ENCODE measurements around the gene HIC1. TPM values are rescaled to one million over a fixed set of nuclear protein-coding genes. Genes with fewer than 3 reads are reported as not detected.

HIC1 gene
- total and polyA plus RNA-seq, 5 experiments from 2014 or later, result 0.08 to 1.6 (median 0.81) TPM; not detected in 1

GRCh38 chr17:2028234-2028614 is 26.7 kb upstream of the HIC1 start:
- H3K4me1 Mint-ChIP-seq, result peaks cover 16 to 41% (median 31%) of the 10 kb centered on the region in 4 donors
- H3K36me3 Mint-ChIP-seq, result peaks cover 0 to 5% (median 0%) of the 10 kb centered on the region in 3 donors
- DNase-seq, result no peak
- H3K9me3 Mint-ChIP-seq, result no peaks in the 10 kb centered on the region
- POLR2A ChIA-PET, result interaction anchor here (1.5 kb wide), 1 partner anchor 12 kb away, joined by 3 read pairs; no protein-coding TSS in a partner anchor
- H3K27ac Mint-ChIP-seq, result peak overlapping the region in 2 of 10 donors; percentile 43 to 62
- peaks cover 4 to 28% (median 14%) of the 10 kb centered on the region in 5 donors for H3K27me3 Mint-ChIP-seq
- no peak for ATAC-seq
- H3K4me3 Mint-ChIP-seq, result peak overlapping the region in 5 of 10 donors; percentile 18 to 62 (median 45)

GRCh38 chr17:2028737-2029136 is 26.2 kb upstream of the HIC1 start:
- Mint-ChIP-seq H3K36me3 (peaks cover 0 to 10% (median 0%) of the 10 kb centered on the region in 3 donors), H3K4me1 (peaks cover 17 to 42% (median 30%) of the 10 kb centered on the region in 4 donors), H3K9me3 (no peaks in the 10 kb centered on the region), H3K4me3 (peak overlapping the region in 8 of 10 donors; percentile 10 to 62 (median 42)), H3K27ac (peak overlapping the region in 1 of 10 donors; percentile 40), H3K27me3 (peaks cover 4 to 25% (median 14%) of the 10 kb centered on the region in 5 donors)
- POLR2A ChIA-PET, result interaction anchor here (0.6 to 0.7 kb wide), 2 partner anchors 73 to 293 kb away, joined by 3 read pairs; no protein-coding TSS in a partner anchor
- ATAC-seq (no peak), DNase-seq (no peak)

- H3K27me3 Mint-ChIP-seq, result peaks cover 4 to 24% (median 14%) of the 10 kb centered on the region in 5 donors
These were observed 24.8 kb upstream of the HIC1 start, which contains the start of gene DPH1 for GRCh38 chr17:2029911-2030778. Gene DPH1 (plus strand): TSS chr17:2030153. CDS start chr17:2030170, 17 bp downstream.

GRCh38 chr17:2030779-2031163 is 24.1 kb upstream of the HIC1 start:
- no peak for DNase-seq
- POLR2A ChIA-PET, result interaction anchor here (0.5 to 1.9 kb wide), 7 partner anchors 10 to 1878 kb away, joined by 3 to 11 read pairs (median 3); partner anchors contain the start of genes OVCA2, RPA1 and SMYD4
- Mint-ChIP-seq H3K27ac (peak overlapping the region; percentile 77 to 98 (median 95)), H3K27me3 (peaks cover 4 to 20% (median 9%) of the 10 kb centered on the region in 5 donors), H3K9me3 (no peaks in the 10 kb centered on the region), H3K36me3 (peaks cover 0 to 11% (median 0%) of the 10 kb centered on the region in 3 donors), H3K4me3 (peak overlapping the region; percentile 92 to 98 (median 95)), H3K4me1 (peaks cover 16 to 39% (median 26%) of the 10 kb centered on the region in 4 donors)
- peak in 1 of 2 donors; percentile 2 for ATAC-seq

More at GRCh38 chr17:2029911-2030778, 24.8 kb upstream of the HIC1 start, which contains the start of gene DPH1:
- peak; percentile 85 for ATAC-seq
- DNase-seq, result peak; percentile 78 to 91 (median 81)
- H3K36me3 Mint-ChIP-seq, result peaks cover 0 to 10% (median 0%) of the 10 kb centered on the region in 3 donors
- H3K9me3 Mint-ChIP-seq, result no peaks in the 10 kb centered on the region
- peaks cover 17 to 43% (median 30%) of the 10 kb centered on the region in 4 donors for H3K4me1 Mint-ChIP-seq
- peak within 1 kb of the TSS; percentile 92 to 98 (median 95) for H3K4me3 Mint-ChIP-seq
- POLR2A ChIA-PET, result interaction anchor here (1.0 to 1.9 kb wide), 4 partner anchors 11 to 313 kb away, joined by 3 to 11 read pairs (median 3); partner anchors contain the start of gene OVCA2
- H3K27ac Mint-ChIP-seq, result peak within 1 kb of the TSS; percentile 77 to 98 (median 95)

GRCh38 chr17:2033153-2033552 is 21.8 kb upstream of the HIC1 start:
- Mint-ChIP-seq H3K27me3 (peaks cover 0 to 3% (median 0%) of the 10 kb centered on the region in 5 donors), H3K4me3 (peak overlapping the region in 6 of 10 donors; percentile 3 to 41 (median 19)), H3K27ac (peak overlapping the region in 1 of 10 donors; percentile 56), H3K36me3 (peaks cover 0 to 33% (median 0%) of the 10 kb centered on the region in 3 donors), H3K9me3 (no peaks in the 10 kb centered on the region), H3K4me1 (peaks cover 9 to 34% (median 19%) of the 10 kb centered on the region in 4 donors)
- ATAC-seq (no peak), DNase-seq (no peak)
- POLR2A ChIA-PET, result no interaction called here

- Mint-ChIP-seq H3K9me3 (no peaks in the 10 kb centered on the region), H3K36me3 (peaks cover 0 to 43% (median 0%) of the 10 kb centered on the region in 3 donors), H3K27me3 (no peaks in the 10 kb centered on the region), H3K4me1 (peaks cover 9 to 34% (median 18%) of the 10 kb centered on the region in 4 donors), H3K27ac (no peak overlapping the region), H3K4me3 (no peak overlapping the region)
- no peak for ATAC-seq
- POLR2A ChIA-PET, result interaction anchor here (0.6 kb wide), 1 partner anchor 309 kb away, joined by 4 read pairs; no protein-coding TSS in a partner anchor
- DNase-seq, result no peak
These were observed 20.7 kb upstream of the HIC1 start for GRCh38 chr17:2034157-2034556.

GRCh38 chr17:2034806-2035540 is 19.9 kb upstream of the HIC1 start:
- POLR2A ChIA-PET, result interaction anchor here (0.5 kb wide), 1 partner anchor 1256 kb away, joined by 3 read pairs; no protein-coding TSS in a partner anchor
- no peaks in the 10 kb centered on the region for H3K27me3 Mint-ChIP-seq
- H3K4me1 Mint-ChIP-seq, result peaks cover 11 to 32% (median 18%) of the 10 kb centered on the region in 4 donors
- H3K27ac Mint-ChIP-seq, result no peak overlapping the region
- ATAC-seq, result no peak
- no peak for DNase-seq
- H3K36me3 Mint-ChIP-seq, result peaks cover 0 to 49% (median 0%) of the 10 kb centered on the region in 3 donors
- H3K4me3 Mint-ChIP-seq, result peak overlapping the region in 1 of 10 donors; percentile 38
- H3K9me3 Mint-ChIP-seq, result no peaks in the 10 kb centered on the region

- peak overlapping the region in 1 of 10 donors; percentile 36 for H3K27ac Mint-ChIP-seq
- H3K4me3 Mint-ChIP-seq, result no peak overlapping the region
- peaks cover 8 to 29% (median 15%) of the 10 kb centered on the region in 4 donors for H3K4me1 Mint-ChIP-seq
- no peaks in the 10 kb centered on the region for H3K27me3 Mint-ChIP-seq
- no peak for ATAC-seq
- H3K9me3 Mint-ChIP-seq, result no peaks in the 10 kb centered on the region
- POLR2A ChIA-PET, result interaction anchor here (0.5 to 1.5 kb wide), 2 partner anchors 15 to 1257 kb away, joined by 3 read pairs; no protein-coding TSS in a partner anchor
- peaks cover 0 to 51% (median 3%) of the 10 kb centered on the region in 3 donors for H3K36me3 Mint-ChIP-seq
- no peak for DNase-seq
These were observed 19.1 kb upstream of the HIC1 start for GRCh38 chr17:2035541-2036488.

- DNase-seq, result no peak
- H3K27me3 Mint-ChIP-seq, result no peaks in the 10 kb centered on the region
- peak overlapping the region in 1 of 10 donors; percentile 48 for H3K4me3 Mint-ChIP-seq
- peak overlapping the region in 2 of 10 donors; percentile 28 to 69 for H3K27ac Mint-ChIP-seq
- no peaks in the 10 kb centered on the region for H3K9me3 Mint-ChIP-seq
- H3K36me3 Mint-ChIP-seq, result peaks cover 0 to 54% (median 3%) of the 10 kb centered on the region in 3 donors
- peaks cover 9 to 24% (median 13%) of the 10 kb centered on the region in 4 donors for H3K4me1 Mint-ChIP-seq
- ATAC-seq, result no peak
- POLR2A ChIA-PET, result interaction anchor here (0.9 to 1.5 kb wide), 2 partner anchors 14 to 221 kb away, joined by 3 to 4 read pairs; no protein-coding TSS in a partner anchor
These were observed 17.7 kb upstream of the HIC1 start for GRCh38 chr17:2037155-2037554.

GRCh38 chr17:2040219-2040827 is 14.6 kb upstream of the HIC1 start:
- Mint-ChIP-seq H3K4me1 (peaks cover 11 to 25% (median 23%) of the 10 kb centered on the region in 4 donors), H3K36me3 (peaks cover 0 to 58% (median 3%) of the 10 kb centered on the region in 3 donors), H3K9me3 (no peaks in the 10 kb centered on the region), H3K27me3 (no peaks in the 10 kb centered on the region), H3K4me3 (peak overlapping the region in 7 of 10 donors; percentile 8 to 91 (median 73)), H3K27ac (peak overlapping the region in 7 of 10 donors; percentile 31 to 85 (median 63))
- ATAC-seq (no peak), DNase-seq (no peak)
- POLR2A ChIA-PET, result interaction anchor here (0.7 to 2.3 kb wide), 3 partner anchors 10 to 13 kb away, joined by 3 to 11 read pairs (median 5); partner anchors contain the start of gene DPH1
